Amygdala (tissue), 56 donors: ENCODE results near the gene PEX10.

Experiments used
- DNase-seq, 56 donors: peaks; one replicate each; lab custom pipeline; 2025; lab: John Stamatoyannopoulos, UW

The PEX10 gene

GRCh38 chr1:2406451-2407041 is 5.8 kb downstream of the PEX10 start:
- no peak for DNase-seq

- DNase-seq = no peak
Observed at GRCh38 chr1:2405588-2406295, 6.6 kb downstream of the PEX10 start.

GRCh38 chr1:2404890-2405511 is 7.4 kb downstream of the PEX10 start:
- DNase-seq = no peak

- no peak for DNase-seq
Observed at GRCh38 chr1:2404142-2404889, 8.0 kb downstream of the PEX10 start.

GRCh38 chr1:2403273-2403672 is 9.1 kb downstream of the PEX10 start:
- no peak for DNase-seq

GRCh38 chr1:2402420-2402819 is 9.9 kb downstream of the PEX10 start:
- no peak for DNase-seq

- DNase-seq = no peak
Observed at GRCh38 chr1:2400950-2401649, 11.3 kb downstream of the PEX10 start.

GRCh38 chr1:2400576-2400909 is 11.8 kb downstream of the PEX10 start:
- no peak for DNase-seq

GRCh38 chr1:2399890-2400575 is 12.3 kb downstream of the PEX10 start:
- no peak for DNase-seq

GRCh38 chr1:2398871-2399270 is 13.5 kb downstream of the PEX10 start:
- DNase-seq = no peak

- no peak for DNase-seq
Observed at GRCh38 chr1:2397007-2397679, 15.2 kb downstream of the PEX10 start.

- DNase-seq = no peak
Observed at GRCh38 chr1:2396476-2396875, 15.9 kb downstream of the PEX10 start.

GRCh38 chr1:2396059-2396458 is 16.3 kb downstream of the PEX10 start:
- no peak for DNase-seq

- no peak for DNase-seq
Observed at GRCh38 chr1:2395245-2395644, 17.1 kb downstream of the PEX10 start.

GRCh38 chr1:2394761-2395160 is 17.6 kb downstream of the PEX10 start:
- no peak for DNase-seq

- DNase-seq = no peak
Observed at GRCh38 chr1:2394220-2394619, 18.1 kb downstream of the PEX10 start.

- no peak for DNase-seq
Observed at GRCh38 chr1:2393471-2393877, 18.9 kb downstream of the PEX10 start.

GRCh38 chr1:2392686-2393085 is 19.7 kb downstream of the PEX10 start:
- no peak for DNase-seq

GRCh38 chr1:2391931-2392509 is 20.3 kb downstream of the PEX10 start:
- DNase-seq = no peak
